Fibroblast of skin of back (primary cell): ENCODE results near the gene KRTAP5-5.
"Not testable (repeated sequence)": the region's sequence is repeated elsewhere in the genome, so short reads cannot be mapped to it uniquely, and the experiment has no call there.

Experiments used
- DNase-seq: peaks from one replicate; pipeline ENCODE4 v3.0.0-alpha.2; 2013

The KRTAP5-5 gene

GRCh38 chr11:1607156-1607845 is 22.3 kb upstream of the KRTAP5-5 start:
- not testable (repeated sequence) for DNase-seq

- DNase-seq, result not testable (repeated sequence)
Observed at GRCh38 chr11:1607901-1608300, 21.7 kb upstream of the KRTAP5-5 start.

DNA sequence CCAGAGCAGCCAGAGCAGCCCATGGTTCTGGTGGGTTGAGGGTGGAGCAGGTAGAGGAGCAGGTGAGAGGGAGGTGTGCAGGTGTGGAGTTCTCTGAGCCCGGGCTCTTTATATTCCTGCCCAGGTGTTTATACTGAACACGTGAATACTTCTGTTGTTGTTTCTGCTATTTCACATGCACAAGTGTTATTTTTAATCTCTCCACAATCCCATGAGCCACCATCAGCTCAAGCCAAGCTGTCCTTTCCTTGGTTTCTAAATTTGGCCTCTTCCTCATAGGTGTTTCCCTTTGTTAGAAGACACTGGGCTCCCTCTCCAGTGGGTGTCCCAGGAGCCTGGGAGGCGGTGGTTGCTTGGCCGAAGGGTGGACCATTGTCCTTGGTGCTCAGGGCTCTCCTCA is 21.2 kb upstream of the KRTAP5-5 start, which contains the start of gene KRTAP5-3:
TSS of gene KRTAP5-3 (minus strand) at position 101 of the 400 bp plus-strand sequence. CDS start at position 23, 78 bp downstream.
- DNase-seq, result no peak

DNA sequence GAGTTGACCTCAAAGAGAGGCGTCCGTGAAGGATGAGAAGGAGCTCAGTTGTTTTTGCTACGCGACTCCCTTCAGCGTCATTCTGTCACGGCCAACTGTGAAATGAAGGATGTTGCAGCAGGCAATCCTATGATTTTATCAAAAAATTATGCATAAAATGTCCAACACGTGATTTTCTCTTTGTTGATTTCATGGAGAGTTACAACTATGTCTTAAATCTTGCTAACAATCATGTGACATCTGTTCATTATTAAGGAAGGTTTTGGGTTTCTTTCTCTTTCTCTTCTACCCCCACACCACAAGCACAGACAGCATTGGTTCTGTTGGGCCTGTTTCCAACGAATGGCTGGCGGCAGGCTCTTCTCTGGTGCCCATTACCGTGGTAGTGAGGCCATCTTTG is 11.3 kb upstream of the KRTAP5-5 start:
- no peak for DNase-seq

GRCh38 chr11:1619449-1619848 is 10.1 kb upstream of the KRTAP5-5 start:
- DNase-seq, result no peak

- no peak for DNase-seq
Observed at GRCh38 chr11:1622086-1622485, 7.5 kb upstream of the KRTAP5-5 start, which contains the start of gene KRTAP5-4. Gene KRTAP5-4, minus strand, starts transcription at chr11:1622138. Its CDS starts 45 bp downstream, at chr11:1622093.

- DNase-seq, result no peak
Observed at GRCh38 chr11:1623716-1624115, 5.9 kb upstream of the KRTAP5-5 start.

DNA sequence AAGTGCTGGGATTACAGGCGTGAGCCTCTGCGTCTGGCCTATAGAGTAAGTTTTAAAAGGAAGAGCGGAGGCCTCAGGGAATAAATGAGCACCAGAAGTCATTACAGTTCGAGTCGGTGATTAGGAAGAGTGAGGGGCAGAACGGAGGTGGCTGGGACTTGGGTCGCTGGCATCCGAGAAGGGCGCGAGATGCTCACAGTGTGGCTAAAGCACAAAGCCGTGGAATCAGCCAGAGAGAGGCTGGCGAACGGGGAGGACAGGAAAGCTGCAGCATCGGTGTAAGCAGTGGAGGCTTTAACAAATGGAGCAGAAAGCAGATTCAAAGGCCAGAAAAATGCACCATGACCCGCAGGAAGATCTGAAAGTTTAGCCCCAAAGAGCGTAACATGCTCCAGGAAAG is 5.0 kb upstream of the KRTAP5-5 start:
- no peak for DNase-seq

DNA sequence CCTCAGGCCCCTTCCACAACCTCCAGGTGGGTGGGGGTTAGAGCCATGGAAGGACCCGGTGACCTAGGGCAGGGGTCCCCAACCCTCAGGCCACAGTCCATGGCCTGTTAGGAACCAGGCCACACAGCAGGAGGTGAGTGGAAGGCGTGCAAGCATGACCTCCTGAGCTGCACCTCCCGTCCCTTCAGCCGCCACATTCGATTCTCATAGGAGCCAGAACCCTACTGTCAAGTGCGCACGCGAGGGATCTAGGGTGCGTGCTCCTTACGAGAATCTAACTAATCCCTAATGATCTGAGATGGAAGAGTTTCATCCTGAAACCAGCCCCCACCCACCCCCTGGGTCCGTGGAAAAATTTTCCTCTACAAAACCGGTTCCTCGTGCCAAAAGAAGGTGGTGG is 4.0 kb upstream of the KRTAP5-5 start:
- DNase-seq, result no peak

DNA sequence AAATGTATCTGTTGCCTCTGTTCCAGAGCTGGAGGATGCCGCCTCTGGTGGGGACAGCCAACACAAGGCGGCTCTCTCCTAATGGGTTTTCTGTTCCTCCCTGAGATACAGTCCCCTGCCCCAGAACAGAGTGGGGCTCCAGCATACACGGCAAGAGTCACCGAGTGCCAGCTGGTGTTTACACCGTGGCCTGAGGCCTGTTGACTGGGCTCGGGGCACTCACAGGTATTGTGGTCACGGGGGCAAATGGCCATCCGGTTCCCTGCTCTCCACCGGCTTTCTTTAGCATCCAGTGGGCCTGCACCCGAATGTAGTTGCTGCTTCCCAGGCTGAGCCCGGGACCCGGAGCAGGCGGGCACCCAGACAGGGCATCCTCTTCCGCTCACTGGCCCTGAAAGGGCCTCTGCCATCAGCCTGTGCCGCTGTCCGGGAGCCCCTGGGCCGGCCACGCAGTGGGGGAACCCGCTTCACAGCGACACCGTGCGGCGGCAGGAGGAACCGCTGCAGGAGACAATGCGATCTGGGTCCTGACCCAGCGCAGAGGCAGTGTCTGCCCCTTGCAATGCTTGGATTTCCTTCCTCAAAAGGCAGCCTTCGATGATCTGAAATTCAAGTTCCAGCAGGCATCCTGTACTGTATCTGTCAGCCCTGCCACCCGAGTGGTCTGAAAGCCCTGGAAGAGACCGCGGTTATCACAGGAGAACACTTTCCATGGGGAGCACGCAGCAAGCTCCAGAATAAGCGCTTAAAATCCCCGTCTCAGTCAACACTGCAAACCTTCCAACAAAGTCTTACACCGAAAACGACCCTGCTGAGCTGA is 859 bp upstream of the KRTAP5-5 start:
- peak; percentile 37 for DNase-seq

- no peak for DNase-seq
Observed at GRCh38 chr11:1630271-1630670, 696 bp downstream of the KRTAP5-5 start.

DNA sequence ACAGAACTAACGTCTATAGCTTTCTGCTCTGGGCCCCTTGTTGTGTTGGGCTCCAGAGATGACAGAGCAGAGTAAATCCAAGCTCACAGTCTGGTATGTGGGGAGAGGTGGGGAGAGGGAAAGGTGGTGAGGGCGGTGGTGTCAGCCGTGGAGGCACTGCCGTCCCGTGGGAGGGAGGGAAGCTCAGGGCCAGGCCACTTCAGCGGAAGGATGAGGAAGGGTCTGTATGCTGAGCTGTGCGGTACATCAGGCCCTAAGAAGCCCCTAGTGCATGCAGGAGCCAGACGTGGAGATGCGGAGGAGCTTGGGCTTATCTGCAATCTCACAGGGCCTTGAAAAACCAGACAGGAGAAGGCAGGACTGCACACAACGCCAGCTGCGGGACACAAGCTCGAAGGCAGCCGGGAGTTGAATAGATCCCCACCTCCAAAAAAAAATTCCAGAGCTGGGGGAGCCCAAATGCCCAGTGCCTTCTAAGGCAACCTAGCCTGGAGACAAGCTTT is 1.5 kb downstream of the KRTAP5-5 start:
- no peak for DNase-seq

GRCh38 chr11:1632053-1632714 is 2.6 kb downstream of the KRTAP5-5 start:
- no peak for DNase-seq

DNA sequence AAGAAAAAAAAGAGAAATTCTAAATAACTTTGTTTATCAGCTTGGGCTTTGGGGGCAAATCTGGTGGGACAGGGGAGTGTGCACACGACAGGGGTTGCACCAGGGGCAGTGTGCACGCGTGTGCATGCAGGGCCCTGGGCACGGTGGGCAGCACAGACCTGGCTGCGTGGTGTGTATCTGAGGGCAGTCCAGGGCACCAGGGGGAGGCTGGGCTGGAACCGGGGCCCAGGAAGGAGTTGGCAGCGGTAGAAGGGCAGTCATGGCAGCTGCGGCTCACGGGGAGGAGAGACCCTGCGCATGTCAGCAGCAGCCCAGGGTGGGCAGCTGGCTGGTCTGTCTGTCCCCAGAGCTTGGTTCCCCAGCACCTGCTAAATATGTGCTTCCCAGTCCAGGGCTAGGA is 4.3 kb downstream of the KRTAP5-5 start:
- no peak for DNase-seq

DNA sequence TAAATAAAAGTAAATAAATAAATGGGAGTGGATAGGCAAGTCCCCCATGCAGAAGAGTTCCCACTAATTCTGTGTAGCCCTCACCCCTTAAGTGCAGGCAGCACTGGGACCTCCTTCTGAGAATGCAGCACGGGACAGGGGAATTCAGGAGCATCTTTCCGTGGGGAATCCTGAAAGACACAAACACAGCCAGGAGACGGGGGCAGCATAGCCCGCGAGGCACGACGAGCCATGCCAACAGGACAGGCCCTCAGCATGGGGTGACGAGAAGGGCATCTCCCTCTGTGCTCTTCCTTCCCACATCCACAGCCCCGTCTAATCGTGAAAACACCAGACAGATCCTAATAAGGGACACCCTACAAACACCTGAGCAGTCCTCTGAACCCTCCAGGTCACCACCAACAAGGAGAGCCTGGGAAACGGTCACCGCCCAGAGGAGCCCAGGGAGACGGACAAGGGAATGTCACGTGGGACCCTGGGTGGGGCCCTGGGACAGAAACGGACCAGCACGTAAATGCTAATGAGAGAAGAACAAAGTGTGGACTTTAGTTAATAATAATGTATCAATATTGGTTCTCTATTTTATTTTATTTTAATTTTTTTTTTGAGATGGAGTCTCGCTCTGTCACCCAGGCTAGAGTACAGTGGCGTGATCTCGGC is 6.8 kb downstream of the KRTAP5-5 start:
- DNase-seq, result no peak

DNA sequence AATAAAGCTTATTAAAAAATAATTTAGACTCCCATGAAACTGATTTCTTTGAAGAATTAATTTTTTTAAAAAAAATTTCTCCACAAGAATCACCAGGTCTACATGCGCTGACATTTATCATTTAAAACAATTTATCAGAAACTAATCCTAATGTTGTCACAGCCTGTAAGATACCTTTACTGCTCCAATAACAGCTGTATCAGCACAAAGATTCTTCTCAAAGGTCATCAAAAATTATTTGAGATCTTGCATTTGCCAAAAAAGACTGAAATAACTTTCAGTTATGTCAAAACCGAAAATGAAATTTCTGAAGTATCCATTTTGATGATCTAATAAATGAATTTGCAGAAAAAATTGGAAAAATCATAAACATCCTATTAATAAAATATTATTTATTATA is 8.1 kb downstream of the KRTAP5-5 start:
- DNase-seq, result no peak

DNA sequence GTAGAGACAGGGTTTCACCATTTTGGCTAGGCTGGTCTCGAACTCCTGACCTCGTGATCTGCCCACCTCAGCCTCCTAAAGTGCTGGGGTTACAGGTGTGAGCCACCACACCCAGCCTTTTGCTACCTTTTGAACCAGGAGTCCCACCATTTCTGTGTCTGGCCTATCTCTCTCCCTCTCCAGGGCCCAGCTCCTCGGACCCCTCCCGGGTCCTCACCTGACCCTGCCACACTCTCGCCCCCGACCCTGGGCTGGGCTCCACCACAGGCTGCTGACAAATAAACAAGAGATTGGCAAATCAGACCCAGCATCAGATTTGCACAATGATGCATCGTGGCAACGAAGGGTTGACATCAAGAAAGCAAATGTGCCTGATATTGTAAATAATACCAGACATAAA is 8.8 kb downstream of the KRTAP5-5 start:
- DNase-seq, result no peak

DNA sequence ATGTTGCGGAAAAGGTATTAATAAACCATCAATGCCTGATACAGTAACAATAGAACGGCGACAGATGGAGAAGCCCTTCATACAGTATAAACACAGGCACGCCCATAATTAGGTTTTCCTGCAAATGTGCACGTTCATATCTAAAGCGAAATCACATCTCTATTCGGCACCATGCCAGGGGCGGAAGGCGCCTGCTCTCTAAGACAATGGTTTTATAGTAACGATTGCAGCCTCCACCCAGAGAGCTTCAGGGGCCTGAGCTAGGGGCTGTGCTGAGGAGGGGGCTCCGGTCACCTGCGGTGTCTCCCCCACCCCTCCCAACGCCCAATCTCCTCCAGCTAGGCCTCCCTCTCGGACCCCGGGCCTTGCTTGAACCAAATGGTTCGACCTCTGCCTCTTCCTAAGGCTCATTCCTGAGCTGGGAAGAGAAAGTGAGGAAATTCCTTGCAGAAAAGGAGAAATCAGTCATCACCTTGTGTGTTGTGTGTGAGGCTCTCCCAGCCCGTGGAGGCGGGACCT is 9.6 kb downstream of the KRTAP5-5 start:
- DNase-seq, result no peak

DNA sequence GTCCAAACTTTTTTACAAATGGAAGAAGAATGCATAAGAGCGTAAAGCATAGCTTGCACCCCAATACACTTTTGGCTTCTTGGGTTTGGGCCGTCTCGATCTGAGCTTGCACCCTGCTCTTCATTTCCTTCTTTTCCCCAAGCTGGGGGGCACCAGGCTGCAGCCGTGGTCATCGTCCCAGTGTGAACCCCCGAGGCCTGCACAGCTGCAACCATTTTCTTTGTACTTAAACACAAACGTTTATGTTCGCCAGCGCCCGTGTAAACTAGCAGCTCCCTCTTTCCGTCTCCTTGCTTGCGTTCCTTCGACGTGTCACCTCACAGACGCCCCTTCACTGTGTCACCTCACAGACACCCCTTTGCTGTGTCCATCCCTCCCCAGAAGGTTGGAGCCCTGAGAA is 10.1 kb downstream of the KRTAP5-5 start:
- no peak for DNase-seq

DNA sequence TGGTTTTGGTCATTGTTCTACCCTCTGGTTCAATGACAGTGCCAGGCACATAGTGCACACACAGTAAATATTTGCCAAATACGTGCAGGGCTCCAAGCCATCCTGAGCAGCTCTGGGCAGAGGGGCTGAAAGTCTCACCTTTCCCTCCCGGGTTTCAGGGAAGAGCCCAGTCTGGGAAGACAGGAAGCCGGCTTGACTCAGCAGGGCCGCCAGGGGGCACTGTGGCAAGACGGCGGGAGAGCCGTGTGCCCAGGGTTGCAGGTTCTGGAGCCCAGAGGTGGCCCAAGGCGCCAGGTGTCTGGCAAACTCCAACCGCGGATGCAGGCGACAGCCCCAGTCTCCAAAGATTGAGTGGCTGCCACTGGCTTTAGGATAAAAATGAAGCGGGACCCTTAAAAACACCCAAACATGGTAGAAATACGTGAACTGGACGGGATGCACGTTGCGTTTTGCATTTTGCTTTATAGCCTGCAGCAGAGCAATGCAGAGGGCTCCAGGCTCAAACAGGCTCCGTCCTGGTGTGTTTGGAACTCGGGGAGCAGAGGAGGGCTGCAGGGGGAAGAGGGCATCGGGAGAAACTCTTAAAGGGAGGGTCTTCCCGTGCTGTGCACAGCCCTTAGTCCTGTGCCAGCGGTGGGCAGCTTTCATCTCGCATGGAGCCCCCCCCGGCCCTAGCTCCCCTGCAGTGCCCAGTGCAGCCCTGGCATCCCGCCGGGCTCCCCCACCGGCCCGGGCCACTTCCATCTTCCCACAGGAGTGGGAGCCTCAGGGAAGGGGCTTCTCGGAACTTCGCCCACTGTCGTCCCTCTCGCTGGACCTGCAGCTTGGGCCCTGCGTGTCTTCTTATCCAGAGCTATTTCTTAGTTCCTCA is 10.7 kb downstream of the KRTAP5-5 start:
- DNase-seq, result no peak

DNA sequence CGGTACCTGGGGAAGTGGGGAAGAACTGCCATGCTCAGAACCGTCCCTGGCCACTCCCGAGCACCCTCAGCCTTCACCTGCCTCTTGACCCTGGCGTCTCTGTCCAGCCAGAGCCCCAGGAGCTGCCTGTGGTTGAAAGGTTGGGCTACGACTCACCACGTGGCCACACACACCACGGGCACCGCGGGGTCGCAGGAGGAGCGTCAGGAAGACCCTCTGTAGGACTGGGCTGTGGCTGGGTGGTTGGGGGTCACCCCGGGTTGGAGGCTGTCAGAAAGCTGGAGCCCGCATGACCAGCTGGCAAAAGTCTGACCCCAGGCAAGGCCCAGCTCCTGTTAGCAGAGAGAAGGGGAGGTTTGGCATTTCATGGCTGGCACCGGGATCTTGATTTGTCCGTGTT is 11.5 kb downstream of the KRTAP5-5 start:
- no peak for DNase-seq
